Stimulated activated CD4-positive, alpha-beta T cell treated with anti-CD3 and anti-CD28 coated beads, Interleukin-15, amount 100 ng/mL, for 24 hours (primary cell): ENCODE measurements around the gene ARPIN.
A peak's percentile ranks its signal among the peaks of the same experiment; 100 is the strongest.
"Not testable (repeated sequence)": the region's sequence is repeated elsewhere in the genome, so short reads cannot be mapped to it uniquely, and the experiment has no call there.

Source experiments
- DNase-seq: peaks from one replicate; pipeline ENCODE4 v3.0.0-alpha.2; 2020

ARPIN gene

GRCh38 chr15:89875741-89876140 is 37.0 kb downstream of the ARPIN start:
- no peak for DNase-seq

GRCh38 chr15:89874926-89875564 is 37.7 kb downstream of the ARPIN start:
- DNase-seq: peak; percentile 90

GRCh38 chr15:89870688-89871288 is 42.0 kb downstream of the ARPIN start:
- DNase-seq: no peak

- no peak for DNase-seq
Measured at GRCh38 chr15:89870006-89870405, 42.7 kb downstream of the ARPIN start.

GRCh38 chr15:89869490-89869889 is 43.3 kb downstream of the ARPIN start:
- not testable (repeated sequence) for DNase-seq

GRCh38 chr15:89864958-89865739 is 47.6 kb downstream of the ARPIN start:
- no peak for DNase-seq

GRCh38 chr15:89863918-89864317 is 48.8 kb downstream of the ARPIN start:
- no peak for DNase-seq

- no peak for DNase-seq
Measured at GRCh38 chr15:89860891-89861290, 51.9 kb downstream of the ARPIN start.

GRCh38 chr15:89860431-89860830 is 52.3 kb downstream of the ARPIN start:
- no peak for DNase-seq

GRCh38 chr15:89858661-89859458 is 53.9 kb downstream of the ARPIN start:
- no peak for DNase-seq

- no peak for DNase-seq
Measured at GRCh38 chr15:89857673-89858072, 55.1 kb downstream of the ARPIN start.

- no peak for DNase-seq
Measured at GRCh38 chr15:89855948-89856347, 56.8 kb downstream of the ARPIN start.

GRCh38 chr15:89854863-89855262 is 57.9 kb downstream of the ARPIN start:
- DNase-seq: not testable (repeated sequence)

- no peak for DNase-seq
Measured at GRCh38 chr15:89852342-89852995, 60.3 kb downstream of the ARPIN start.

- DNase-seq: no peak
Measured at GRCh38 chr15:89851673-89852341, 60.9 kb downstream of the ARPIN start.

GRCh38 chr15:89848970-89849292 is 63.8 kb downstream of the ARPIN start:
- DNase-seq: no peak

- DNase-seq: no peak
Measured at GRCh38 chr15:89847101-89847500, 65.7 kb downstream of the ARPIN start.

GRCh38 chr15:89845305-89845893 is 67.4 kb downstream of the ARPIN start:
- no peak for DNase-seq
